Measurements from ENCODE around the gene MYO3B. TPM values are rescaled to one million over a fixed set of nuclear protein-coding genes. Genes with fewer than 3 reads are reported as not detected.

MYO3B gene
- polyA plus RNA-seq, 1 donor: 0.30 TPM

DNA sequence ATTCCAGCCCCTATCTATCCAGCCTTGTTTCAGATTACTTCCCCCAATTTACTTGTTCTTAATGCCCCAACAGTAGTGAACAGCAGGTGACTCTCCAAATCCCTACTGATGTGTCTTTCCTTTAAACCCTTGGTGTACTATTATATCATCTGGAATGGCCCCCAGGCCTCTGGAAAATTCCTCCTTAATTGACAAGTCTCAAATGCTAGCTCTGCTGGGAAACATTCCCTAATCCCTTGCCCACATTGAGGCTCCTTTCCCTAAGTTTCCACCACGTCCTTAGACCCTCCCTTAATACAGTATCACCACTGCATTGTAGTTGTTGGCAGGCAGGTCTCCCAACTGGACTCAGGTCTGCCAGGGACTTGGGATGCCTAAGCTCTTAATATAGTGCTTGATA lies 41.0 kb downstream of the MYO3B start:
- H3K27ac ChIP-seq (ENCODE audit: low read length): no peak overlapping the region

GRCh38 chr2:170221317-170222288 lies 43.7 kb downstream of the MYO3B start:
- Histone ChIP-seq H3K27ac (ENCODE audit: low read length) (no peak overlapping the region), H3K36me3 (ENCODE audit: control insufficient read depth, insufficient read depth, low read length) (no peaks in the 10 kb centered on the region), H3K27me3 (ENCODE audit: control insufficient read depth, insufficient read depth, low read length) (no peaks in the 10 kb centered on the region), H3K4me3 (ENCODE audit: low read length) (no peak overlapping the region), H3K4me1 (ENCODE audit: control insufficient read depth, insufficient read depth, low read length) (no peaks in the 10 kb centered on the region), H3K9me3 (ENCODE audit: control insufficient read depth, low read depth, low read length) (no peaks in the 10 kb centered on the region)
- no peak for DNase-seq
- WGBS (ENCODE audit: insufficient coverage, low lambda C conversion rate): no CpG with 5 or more reads among the region's 6 CpGs

More for the DNA sequence above, 41.0 kb downstream of the MYO3B start:
- H3K4me3 ChIP-seq (ENCODE audit: low read length): no peak overlapping the region
- H3K9me3 ChIP-seq (ENCODE audit: control insufficient read depth, low read depth, low read length): no peaks in the 10 kb centered on the region
- DNase-seq: no peak
- H3K4me1 ChIP-seq (ENCODE audit: control insufficient read depth, insufficient read depth, low read length): no peaks in the 10 kb centered on the region
- H3K36me3 ChIP-seq (ENCODE audit: control insufficient read depth, insufficient read depth, low read length): no peaks in the 10 kb centered on the region
- H3K27me3 ChIP-seq (ENCODE audit: control insufficient read depth, insufficient read depth, low read length): no peaks in the 10 kb centered on the region
- no CpG with 5 or more reads among the region's 1 CpG for whole genome bisulfite sequencing (ENCODE audit: insufficient coverage, low lambda C conversion rate)

GRCh38 chr2:170222298-170222697 lies 44.4 kb downstream of the MYO3B start:
- Histone ChIP-seq H3K4me3 (ENCODE audit: low read length) (no peak overlapping the region), H3K27me3 (ENCODE audit: control insufficient read depth, insufficient read depth, low read length) (peaks cover 2% of the 10 kb centered on the region), H3K4me1 (ENCODE audit: control insufficient read depth, insufficient read depth, low read length) (no peaks in the 10 kb centered on the region), H3K9me3 (ENCODE audit: control insufficient read depth, low read depth, low read length) (no peaks in the 10 kb centered on the region), H3K36me3 (ENCODE audit: control insufficient read depth, insufficient read depth, low read length) (no peaks in the 10 kb centered on the region), H3K27ac (ENCODE audit: low read length) (no peak overlapping the region)
- DNase-seq: no peak
- WGBS (ENCODE audit: insufficient coverage, low lambda C conversion rate): 50% methylated on average over 1 of the region's 5 CpGs

- H3K4me3 ChIP-seq (ENCODE audit: low read length): no peak overlapping the region
- DNase-seq: no peak
- H3K4me1 ChIP-seq (ENCODE audit: control insufficient read depth, insufficient read depth, low read length): no peaks in the 10 kb centered on the region
- H3K27me3 ChIP-seq (ENCODE audit: control insufficient read depth, insufficient read depth, low read length): peaks cover 2% of the 10 kb centered on the region
- no peaks in the 10 kb centered on the region for H3K36me3 ChIP-seq (ENCODE audit: control insufficient read depth, insufficient read depth, low read length)
- no peaks in the 10 kb centered on the region for H3K9me3 ChIP-seq (ENCODE audit: control insufficient read depth, low read depth, low read length)
- no peak overlapping the region for H3K27ac ChIP-seq (ENCODE audit: low read length)
- WGBS (ENCODE audit: insufficient coverage, low lambda C conversion rate): no CpG with 5 or more reads among the region's 2 CpGs
Observed at GRCh38 chr2:170222842-170223241, 44.9 kb downstream of the MYO3B start.

DNA sequence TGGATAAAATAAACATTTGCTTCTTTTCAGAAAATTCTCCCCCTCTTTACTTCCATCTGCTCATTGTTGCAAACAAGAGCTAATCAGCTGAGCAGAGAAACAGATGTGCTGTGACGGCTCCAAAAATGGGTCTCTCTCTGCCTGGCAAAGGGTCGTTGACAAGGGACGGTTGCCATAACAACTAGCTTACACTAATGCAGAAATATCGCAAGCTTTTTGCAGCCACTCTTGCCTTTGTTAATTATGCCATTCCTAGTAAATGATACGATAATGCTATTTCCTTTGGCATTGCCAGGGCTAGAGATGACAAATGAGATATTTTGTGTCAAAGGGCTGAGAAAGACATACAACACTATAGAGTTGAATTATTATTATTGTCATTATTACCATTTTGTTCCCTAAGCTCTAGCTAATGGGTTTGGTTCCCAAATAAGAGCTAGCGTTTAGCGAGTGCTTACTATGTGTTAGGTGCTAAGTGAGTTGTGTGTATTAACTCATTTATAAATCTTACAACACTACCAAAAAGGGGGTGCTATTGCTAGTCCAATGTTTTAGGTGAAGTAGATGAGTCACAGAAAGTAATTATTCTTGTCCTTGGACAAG lies 46.8 kb downstream of the MYO3B start:
- H3K9me3 ChIP-seq (ENCODE audit: control insufficient read depth, low read depth, low read length): no peaks in the 10 kb centered on the region
- no peak overlapping the region for H3K27ac ChIP-seq (ENCODE audit: low read length)
- DNase-seq: peak in 1 of 2 donors; percentile 16
- WGBS (ENCODE audit: insufficient coverage, low lambda C conversion rate): 33% methylated on average over 1 of the region's 7 CpGs
- H3K4me1 ChIP-seq (ENCODE audit: control insufficient read depth, insufficient read depth, low read length): no peaks in the 10 kb centered on the region
- no peaks in the 10 kb centered on the region for H3K36me3 ChIP-seq (ENCODE audit: control insufficient read depth, insufficient read depth, low read length)
- no peak overlapping the region for H3K4me3 ChIP-seq (ENCODE audit: low read length)
- H3K27me3 ChIP-seq (ENCODE audit: control insufficient read depth, insufficient read depth, low read length): peaks cover 2% of the 10 kb centered on the region

DNA sequence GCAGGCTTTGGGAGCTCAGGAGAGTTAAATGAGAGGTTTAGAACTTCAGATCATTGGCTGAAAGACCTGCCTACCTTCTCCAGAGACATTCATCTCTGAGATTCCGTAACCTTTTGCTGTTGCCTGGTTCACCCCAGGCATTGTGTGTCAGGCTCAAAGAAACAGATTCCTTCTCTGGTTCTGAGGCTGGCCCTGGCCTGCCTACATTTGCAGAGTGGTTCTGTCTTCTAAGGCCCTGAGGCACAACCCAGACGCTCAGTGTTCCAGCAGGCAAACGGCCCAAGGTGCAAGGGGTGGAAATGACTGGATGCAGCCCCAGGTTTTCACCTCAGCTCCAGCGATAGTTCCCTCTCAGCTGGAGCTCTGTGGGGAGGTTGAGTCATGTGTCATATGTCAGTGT lies 48.3 kb downstream of the MYO3B start:
- Histone ChIP-seq H3K9me3 (ENCODE audit: control insufficient read depth, low read depth, low read length) (no peaks in the 10 kb centered on the region), H3K4me3 (ENCODE audit: low read length) (no peak overlapping the region), H3K36me3 (ENCODE audit: control insufficient read depth, insufficient read depth, low read length) (no peaks in the 10 kb centered on the region), H3K27ac (ENCODE audit: low read length) (no peak overlapping the region), H3K4me1 (ENCODE audit: control insufficient read depth, insufficient read depth, low read length) (no peaks in the 10 kb centered on the region), H3K27me3 (ENCODE audit: control insufficient read depth, insufficient read depth, low read length) (peaks cover 2% of the 10 kb centered on the region)
- no CpG with 5 or more reads among the region's 4 CpGs for WGBS (ENCODE audit: insufficient coverage, low lambda C conversion rate)
- DNase-seq: no peak

DNA sequence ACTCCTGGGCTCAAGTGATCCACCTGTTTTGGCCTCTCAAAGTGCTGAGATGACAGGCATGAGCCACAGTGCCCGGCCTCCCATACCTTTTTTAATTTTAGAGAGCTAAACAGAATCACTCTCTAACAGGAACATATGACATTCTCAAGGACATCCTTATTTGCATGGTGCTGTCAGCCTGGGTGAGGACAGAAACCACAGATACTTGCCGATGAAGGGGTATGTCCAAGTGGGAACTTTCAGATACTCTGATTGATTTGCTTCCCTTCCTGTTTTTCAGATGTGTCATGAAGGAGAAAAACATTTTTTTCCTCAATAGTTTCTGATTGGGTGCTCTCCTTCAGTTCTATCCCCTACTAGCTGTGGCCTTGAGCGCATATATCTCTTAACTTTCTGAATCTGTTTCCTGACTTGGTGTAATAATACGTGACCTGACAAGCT lies 49.6 kb downstream of the MYO3B start:
- no peak for DNase-seq
- Histone ChIP-seq H3K27ac (ENCODE audit: low read length) (no peak overlapping the region), H3K36me3 (ENCODE audit: control insufficient read depth, insufficient read depth, low read length) (no peaks in the 10 kb centered on the region), H3K9me3 (ENCODE audit: control insufficient read depth, low read depth, low read length) (no peaks in the 10 kb centered on the region), H3K27me3 (ENCODE audit: control insufficient read depth, insufficient read depth, low read length) (peaks cover 2% of the 10 kb centered on the region), H3K4me3 (ENCODE audit: low read length) (no peak overlapping the region), H3K4me1 (ENCODE audit: control insufficient read depth, insufficient read depth, low read length) (no peaks in the 10 kb centered on the region)
- 90% methylated on average over 2 of the region's 4 CpGs for WGBS (ENCODE audit: insufficient coverage, low lambda C conversion rate)

DNA sequence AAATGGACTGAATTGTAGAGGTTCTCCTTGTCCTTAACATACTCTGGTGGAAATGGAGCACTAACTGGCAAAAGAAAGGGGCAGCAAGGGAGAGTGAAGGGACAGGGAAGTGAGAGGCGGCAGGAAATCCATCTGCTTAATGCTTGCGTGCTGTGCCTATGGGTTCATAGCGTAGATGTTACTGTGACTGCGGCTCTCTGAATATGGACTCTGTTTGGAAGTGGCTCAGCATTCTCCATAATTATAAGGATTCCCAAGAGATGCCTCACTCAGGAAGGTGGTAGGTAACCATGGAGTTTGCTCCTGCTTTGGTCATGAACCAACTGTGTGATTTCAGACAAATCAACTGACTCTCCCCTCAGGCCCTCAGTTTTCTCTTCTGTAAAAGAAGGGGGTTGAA lies 50.0 kb downstream of the MYO3B start:
- Histone ChIP-seq H3K36me3 (ENCODE audit: control insufficient read depth, insufficient read depth, low read length) (no peaks in the 10 kb centered on the region), H3K9me3 (ENCODE audit: control insufficient read depth, low read depth, low read length) (no peaks in the 10 kb centered on the region), H3K4me3 (ENCODE audit: low read length) (no peak overlapping the region), H3K27ac (ENCODE audit: low read length) (no peak overlapping the region), H3K27me3 (ENCODE audit: control insufficient read depth, insufficient read depth, low read length) (peaks cover 2% of the 10 kb centered on the region), H3K4me1 (ENCODE audit: control insufficient read depth, insufficient read depth, low read length) (no peaks in the 10 kb centered on the region)
- WGBS (ENCODE audit: insufficient coverage, low lambda C conversion rate): no CpG with 5 or more reads among the region's 4 CpGs
- no peak for DNase-seq

- DNase-seq: no peak
- H3K36me3 ChIP-seq (ENCODE audit: control insufficient read depth, insufficient read depth, low read length): no peaks in the 10 kb centered on the region
- H3K27ac ChIP-seq (ENCODE audit: low read length): no peak overlapping the region
- WGBS (ENCODE audit: insufficient coverage, low lambda C conversion rate): no CpG with 5 or more reads among the region's 3 CpGs
- peaks cover 2% of the 10 kb centered on the region for H3K27me3 ChIP-seq (ENCODE audit: control insufficient read depth, insufficient read depth, low read length)
- no peaks in the 10 kb centered on the region for H3K9me3 ChIP-seq (ENCODE audit: control insufficient read depth, low read depth, low read length)
- no peaks in the 10 kb centered on the region for H3K4me1 ChIP-seq (ENCODE audit: control insufficient read depth, insufficient read depth, low read length)
- H3K4me3 ChIP-seq (ENCODE audit: low read length): no peak overlapping the region
Observed at GRCh38 chr2:170228429-170228828, 50.5 kb downstream of the MYO3B start.

DNA sequence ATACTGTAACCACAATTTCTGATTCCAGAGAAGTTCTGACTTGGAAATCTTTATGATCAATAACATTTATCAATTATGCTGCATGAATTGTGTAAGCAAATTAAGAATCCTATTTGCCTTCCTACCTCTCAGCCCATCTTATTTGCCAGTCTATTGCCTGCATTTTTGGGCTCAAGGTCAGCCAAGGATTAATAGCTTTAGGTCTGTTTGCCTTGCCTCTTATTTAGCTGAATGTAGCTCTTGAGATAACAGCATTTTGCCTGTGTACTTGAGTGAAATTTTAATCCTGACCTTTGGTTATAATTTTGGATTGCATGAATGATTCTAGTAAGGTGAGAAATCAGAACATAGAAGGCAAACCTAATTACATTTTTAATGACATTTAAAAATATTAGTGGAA lies 51.2 kb downstream of the MYO3B start:
- no peak overlapping the region for H3K27ac ChIP-seq (ENCODE audit: low read length)
- H3K4me1 ChIP-seq (ENCODE audit: control insufficient read depth, insufficient read depth, low read length): no peaks in the 10 kb centered on the region
- H3K36me3 ChIP-seq (ENCODE audit: control insufficient read depth, insufficient read depth, low read length): no peaks in the 10 kb centered on the region
- DNase-seq: no peak
- no peak overlapping the region for H3K4me3 ChIP-seq (ENCODE audit: low read length)
- H3K27me3 ChIP-seq (ENCODE audit: control insufficient read depth, insufficient read depth, low read length): peaks cover 2% of the 10 kb centered on the region
- no peaks in the 10 kb centered on the region for H3K9me3 ChIP-seq (ENCODE audit: control insufficient read depth, low read depth, low read length)
